SU-DHL-6 (cell line): Measurements from ENCODE around the gene TRIM75.

Experiments used
- H2AFZ ChIP-seq: fragments of 200-600 bp; sonication (generic); 2 replicates; pipeline ENCODE4 v1.6.1; 2014; ENCODE audit warnings: low read depth, mild to moderate bottlenecking, moderate library complexity, mixed read lengths, antibody characterized with exemption, low read length; ENCODE audit not compliant: severe bottlenecking
- H3F3A ChIP-seq: fragments of 200-600 bp; shearing (Covaris generic); 2 replicates; pipeline ENCODE4 v1.6.0; 2016; ENCODE audit warnings: antibody characterized with exemption, mild to moderate bottlenecking; ENCODE audit not compliant: insufficient read depth
- H3K27ac ChIP-seq: fragments of 200-600 bp; sonication (generic); 2 replicates; pipeline ENCODE4 v1.5.1; 2016; ENCODE audit warnings: low read depth, mild to moderate bottlenecking, low read length, moderate library complexity, mixed read lengths
- H3K27me3 ChIP-seq: fragments of 200-600 bp; sonication (generic), shearing (Covaris generic); 2 replicates; pipeline ENCODE4 v1.6.0; 2014; ENCODE audit warnings: mild to moderate bottlenecking, low read length
- H3K36me3 ChIP-seq: fragments of 200-600 bp; sonication (generic); 2 replicates; pipeline ENCODE4 v1.6.1; 2014; ENCODE audit warnings: mild to moderate bottlenecking, low read length, mixed read lengths
- H3K4me2 ChIP-seq: fragments of 300-600, 200-600 bp; shearing (Covaris generic), sonication (generic); 2 replicates; pipeline ENCODE4 v1.6.0; 2014; ENCODE audit warnings: low read length, low read depth, mild to moderate bottlenecking; ENCODE audit not compliant: poor library complexity, severe bottlenecking
- H3K4me3 ChIP-seq: fragments of 200-600 bp; sonication (generic); 2 replicates; pipeline ENCODE4 v1.5.1; 2014; ENCODE audit warnings: antibody characterized with exemption, low read length, mild to moderate bottlenecking, mixed read lengths; ENCODE audit not compliant: insufficient read depth, poor library complexity, severe bottlenecking
- H3K79me2 ChIP-seq: fragments of 200-600 bp; sonication (generic); 2 replicates; pipeline ENCODE4 v1.6.1; 2014; ENCODE audit warnings: mild to moderate bottlenecking, low read length, moderate library complexity; ENCODE audit not compliant: insufficient read depth
- H3K9ac ChIP-seq: fragments of 200-600 bp; sonication (generic); 2 replicates; pipeline ENCODE4 v1.7.0; 2014; ENCODE audit warnings: mild to moderate bottlenecking, low read length
- H3K9me2 ChIP-seq: fragments of 200-600 bp; sonication (generic); replicated peaks from 2 replicates; pipeline ENCODE4 v1.6.1; 2014; ENCODE audit warnings: low read length; ENCODE audit not compliant: insufficient read depth
- H3K9me3 ChIP-seq: fragments of 200-600 bp; sonication (generic); 2 replicates; pipeline ENCODE4 v1.6.1; 2014; ENCODE audit warnings: low read length, mixed read lengths; ENCODE audit not compliant: insufficient read depth
- H4K20me1 ChIP-seq: fragments of 200-600 bp; sonication (generic); 2 replicates; pipeline ENCODE4 v1.6.1; 2014; ENCODE audit warnings: low read depth, mild to moderate bottlenecking, antibody characterized with exemption, low read length, moderate library complexity, mixed read lengths
- EZH2phosphoT487 ChIP-seq: fragments of 200-600 bp; sonication (generic), shearing (Covaris generic); conservative IDR thresholded peaks from 2 replicates; pipeline ENCODE4 v1.6.1; 2018; ENCODE audit warnings: mild to moderate bottlenecking, antibody characterized with exemption, low read length, moderate library complexity, mixed read lengths
- TF ChIP-seq, protein P1 (sequence below): fragments of 200-600 bp; sonication (generic); IDR thresholded peaks from one replicate; pipeline ENCODE4 v1.5.1; 2017; ENCODE audit warnings: antibody characterized with exemption, mild to moderate bottlenecking, low read length, moderate library complexity; ENCODE audit not compliant: insufficient read depth, poor library complexity, severe bottlenecking

Gene TRIM75

DNA sequence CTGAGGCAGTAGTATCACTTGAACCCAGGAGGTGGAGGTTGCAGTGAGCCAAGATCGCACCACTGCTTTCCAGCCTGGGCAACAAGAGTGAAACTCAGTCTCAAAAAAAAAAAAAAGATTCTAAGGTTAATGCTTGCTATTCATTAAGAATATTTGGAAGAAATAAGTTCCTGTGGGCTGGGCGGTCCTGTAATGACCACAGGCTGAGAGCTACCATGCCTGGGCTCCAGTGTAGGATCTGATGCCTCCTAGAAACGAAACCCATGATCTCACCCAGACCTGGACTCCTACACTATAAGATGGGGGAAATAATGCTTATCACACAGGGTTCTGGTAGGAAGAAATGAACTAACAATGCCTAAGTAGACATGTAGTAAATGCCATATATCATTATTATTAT, 41.2 kb downstream of the TRIM75 start:
- Histone ChIP-seq H3K4me3 (no peak overlapping the region), H3F3A (no peaks in the 10 kb centered on the region), H4K20me1 (no peaks in the 10 kb centered on the region), H3K4me2 (no peak overlapping the region), H3K9me3 (no peaks in the 10 kb centered on the region), H3K27ac (no peak overlapping the region), H3K36me3 (peaks cover 2% of the 10 kb centered on the region; the same call in 1 of the 2 replicates), H3K79me2 (no peaks in the 10 kb centered on the region), H3K9me2 (no peaks in the 10 kb centered on the region), H3K27me3 (no peaks in the 10 kb centered on the region), H2AFZ (no peak overlapping the region), H3K9ac (no peak overlapping the region)
- TF ChIP-seq EZH2phosphoT487 = no peak
- TF ChIP-seq, protein P1, sequence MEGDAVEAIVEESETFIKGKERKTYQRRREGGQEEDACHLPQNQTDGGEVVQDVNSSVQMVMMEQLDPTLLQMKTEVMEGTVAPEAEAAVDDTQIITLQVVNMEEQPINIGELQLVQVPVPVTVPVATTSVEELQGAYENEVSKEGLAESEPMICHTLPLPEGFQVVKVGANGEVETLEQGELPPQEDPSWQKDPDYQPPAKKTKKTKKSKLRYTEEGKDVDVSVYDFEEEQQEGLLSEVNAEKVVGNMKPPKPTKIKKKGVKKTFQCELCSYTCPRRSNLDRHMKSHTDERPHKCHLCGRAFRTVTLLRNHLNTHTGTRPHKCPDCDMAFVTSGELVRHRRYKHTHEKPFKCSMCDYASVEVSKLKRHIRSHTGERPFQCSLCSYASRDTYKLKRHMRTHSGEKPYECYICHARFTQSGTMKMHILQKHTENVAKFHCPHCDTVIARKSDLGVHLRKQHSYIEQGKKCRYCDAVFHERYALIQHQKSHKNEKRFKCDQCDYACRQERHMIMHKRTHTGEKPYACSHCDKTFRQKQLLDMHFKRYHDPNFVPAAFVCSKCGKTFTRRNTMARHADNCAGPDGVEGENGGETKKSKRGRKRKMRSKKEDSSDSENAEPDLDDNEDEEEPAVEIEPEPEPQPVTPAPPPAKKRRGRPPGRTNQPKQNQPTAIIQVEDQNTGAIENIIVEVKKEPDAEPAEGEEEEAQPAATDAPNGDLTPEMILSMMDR = no peak

GRCh38 chr4:165095291-165095690, 41.6 kb downstream of the TRIM75 start:
- Histone ChIP-seq H3K9me3 (no peaks in the 10 kb centered on the region), H3K4me3 (no peak overlapping the region), H3K9ac (no peak overlapping the region), H3K9me2 (no peaks in the 10 kb centered on the region), H3K27ac (no peak overlapping the region), H4K20me1 (no peaks in the 10 kb centered on the region), H3K27me3 (no peaks in the 10 kb centered on the region), H2AFZ (no peak overlapping the region), H3F3A (no peaks in the 10 kb centered on the region), H3K36me3 (peaks cover 2% of the 10 kb centered on the region; the same call in 1 of the 2 replicates), H3K79me2 (no peaks in the 10 kb centered on the region), H3K4me2 (no peak overlapping the region)
- TF ChIP-seq EZH2phosphoT487 = no peak
- TF ChIP-seq, protein P1 = no peak

DNA sequence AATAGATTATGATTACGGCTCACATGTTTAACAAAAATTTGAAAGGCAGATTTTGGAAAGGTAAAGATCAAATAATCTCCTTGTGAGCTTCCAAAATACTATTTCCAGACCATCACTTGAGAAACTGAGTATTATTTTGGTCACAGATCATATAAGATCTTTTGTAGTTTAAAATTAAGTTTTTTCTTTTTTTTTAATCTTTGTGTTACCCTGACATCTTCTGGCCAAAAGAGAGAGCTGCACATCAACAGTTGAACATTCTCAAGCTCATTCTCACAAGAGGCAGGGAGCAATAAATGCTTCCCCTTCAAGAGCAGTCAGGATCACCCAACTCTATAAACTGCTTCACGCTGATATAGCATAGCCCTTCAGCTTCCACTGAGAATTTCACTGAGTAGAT, 43.1 kb downstream of the TRIM75 start:
- no peaks in the 10 kb centered on the region for H3K27me3 ChIP-seq
- TF ChIP-seq, protein P1 = peak; percentile 24
- TF ChIP-seq EZH2phosphoT487 = no peak
- H2AFZ ChIP-seq = no peak overlapping the region
- H3K4me3 ChIP-seq = no peak overlapping the region
- peaks cover 2% of the 10 kb centered on the region; the same call in 1 of the 2 replicates for H3K36me3 ChIP-seq
- no peak overlapping the region for H3K27ac ChIP-seq
- H3K9me3 ChIP-seq = no peaks in the 10 kb centered on the region
- H3K4me2 ChIP-seq = no peak overlapping the region
- H3F3A ChIP-seq = no peaks in the 10 kb centered on the region
- no peaks in the 10 kb centered on the region for H3K9me2 ChIP-seq
- H3K9ac ChIP-seq = no peak overlapping the region
- no peaks in the 10 kb centered on the region for H4K20me1 ChIP-seq
- H3K79me2 ChIP-seq = no peaks in the 10 kb centered on the region
